ENCODE measurements around the gene GAS2. TPM values are rescaled to one million over a fixed set of nuclear protein-coding genes. Genes with fewer than 3 reads are reported as not detected.

The GAS2 gene
- total and polyA plus RNA-seq, 2 donors (not counting 3 experiments of a cell fraction or from before 2014, with no cell fraction given) = 0.54 to 0.88 TPM

DNA sequence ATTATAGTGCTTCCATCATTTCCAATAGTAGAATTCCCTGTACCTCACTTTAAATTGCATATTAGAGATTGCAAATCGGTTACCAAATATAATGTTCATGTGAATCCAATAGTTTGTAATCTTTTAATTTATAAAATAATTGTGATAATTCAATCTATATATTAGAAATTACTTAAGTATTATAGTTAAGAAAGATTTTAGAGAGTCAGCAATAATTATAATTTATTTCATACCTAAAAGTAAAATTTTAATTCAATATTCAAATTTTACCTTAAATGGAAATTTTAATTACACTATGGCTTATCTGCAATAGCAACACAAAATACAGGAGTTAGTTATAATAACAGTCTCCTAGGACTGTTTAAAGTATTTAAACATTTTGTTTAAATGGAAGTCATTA, 180.3 kb downstream of the GAS2 start:
- no peak for TF ChIP-seq JUN (IDR thresholded peaks at IDR 0.05; ENCODE audit: borderline replicate concordance, insufficient read depth, insufficient read length, low read depth)
- no peak for TF ChIP-seq MAX (IDR thresholded peaks at IDR 0.05; ENCODE audit: insufficient read depth, insufficient read length)
- no peak for TF ChIP-seq POLR2A (IDR thresholded peaks at IDR 0.05; ENCODE audit: low read depth, low read length)
- no peak for TF ChIP-seq MYC (IDR thresholded peaks at IDR 0.05; ENCODE audit: low read depth, low read length)
- TF ChIP-seq EZH2 (IDR thresholded peaks at IDR 0.05; ENCODE audit: borderline replicate concordance, low read depth, low read length, severe bottlenecking) = no peak
- no peak for TF ChIP-seq POLR2AphosphoS5 (IDR thresholded peaks at IDR 0.05; ENCODE audit: insufficient read depth, low read depth, low read length)
- TF ChIP-seq FOS (IDR thresholded peaks at IDR 0.05; ENCODE audit: borderline replicate concordance, insufficient read depth, low read length) = no peak
- no peak for TF ChIP-seq CTCF (IDR thresholded peaks at IDR 0.05; ENCODE audit: extremely low read depth in 1 of 2, insufficient read depth in 1 of 2, low read depth in 1 of 2, low read length in 2 of 2)
- TF ChIP-seq GATA2 (IDR thresholded peaks at IDR 0.05; ENCODE audit: insufficient read depth, insufficient read length, low read depth, low read length) = no peak
- POLR2A ChIA-PET = no interaction called here
- Histone ChIP-seq H3K4me2 (ENCODE audit: insufficient read depth, low read length) (no peak overlapping the region), H2AFZ (ENCODE audit: low read depth, low read length) (no peak overlapping the region), H3K4me3 (replicated peaks in 1 of 3; ENCODE audit: insufficient read depth in 1 of 3, low read depth in 1 of 3, low read length in 3 of 3) (no peak overlapping the region), H3K4me1 (ENCODE audit: control insufficient read depth, extremely low read depth, insufficient read depth, low read length) (no peaks in the 10 kb centered on the region), H3K36me3 (ENCODE audit: control insufficient read depth in 2 of 2, extremely low read depth in 1 of 2, insufficient read depth in 2 of 2, low read length in 2 of 2) (no peaks in the 10 kb centered on the region), H3K9me3 (replicated peaks; ENCODE audit: control insufficient read depth, insufficient read depth, low read length) (no peaks in the 10 kb centered on the region), H3K9me1 (replicated peaks; ENCODE audit: control insufficient read depth, extremely low read depth, insufficient read depth, low read length) (no peaks in the 10 kb centered on the region), H3K27me3 (ENCODE audit: control insufficient read depth in 2 of 2, insufficient read depth in 2 of 2, low read length in 2 of 2) (no peaks in the 10 kb centered on the region), H3K27ac (ENCODE audit: insufficient read depth, low read depth, low read length) (no peak overlapping the region), H4K20me1 (replicated peaks; ENCODE audit: control insufficient read depth, extremely low read depth, insufficient read depth, low read length) (no peaks in the 10 kb centered on the region), H3K79me2 (ENCODE audit: control insufficient read depth, insufficient read depth, low read length) (no peaks in the 10 kb centered on the region), H3K9ac (replicated peaks; ENCODE audit: extremely low read depth, insufficient read depth, low read length) (no peak overlapping the region)
- intact Hi-C loops (cut with micrococcal nuclease) = no loop called here
- CTCF ChIA-PET = no interaction called here
- dilution Hi-C loops (cut with MboI; ENCODE audit: extremely low pct_ligation_motif_present, low sequenced_read_pairs) = no loop called here
- DNase-seq (ENCODE audit: low read depth, low spot score) (no peak), FAIRE-seq (no peak)
- BruUV-seq (replicated peaks) = no TSS peak
